Upper lobe of left lung (tissue), 4 donors: ENCODE results near the gene PDCD7.

Source experiments
- EP300 ChIP-seq, 4 donors: sonication (generic); formaldehyde crosslinking; IDR thresholded peaks; one replicate each; pipeline ENCODE4 v1.5.1; 2017; ENCODE audit warnings: antibody characterized with exemption in 4 of 4, control low read depth in 2 of 4
- POLR2A ChIP-seq, 4 donors: fragments of 450-650 bp; IDR thresholded peaks; one replicate each; pipeline ENCODE4 v1.5.1; 2016 to 2017; ENCODE audit warnings: antibody characterized with exemption in 4 of 4, mild to moderate bottlenecking in 2 of 4
- POLR2AphosphoS5 ChIP-seq, 2 donors: sonication (generic); formaldehyde crosslinking; IDR thresholded peaks; one replicate each; pipeline ENCODE4 v1.5.1; 2017; ENCODE audit warnings: antibody characterized with exemption in 2 of 2
- TF ChIP-seq, protein P1 (sequence below), 6 experiments: fragments of 450-650 bp in 4 of 6; fragments of 200-600 bp in 2 of 6; sonication (generic) in 2 of 6; IDR thresholded peaks; one replicate each; pipeline ENCODE4 v1.5.1; 2016 to 2019; ENCODE audit warnings: antibody characterized with exemption in 6 of 6

DNA sequence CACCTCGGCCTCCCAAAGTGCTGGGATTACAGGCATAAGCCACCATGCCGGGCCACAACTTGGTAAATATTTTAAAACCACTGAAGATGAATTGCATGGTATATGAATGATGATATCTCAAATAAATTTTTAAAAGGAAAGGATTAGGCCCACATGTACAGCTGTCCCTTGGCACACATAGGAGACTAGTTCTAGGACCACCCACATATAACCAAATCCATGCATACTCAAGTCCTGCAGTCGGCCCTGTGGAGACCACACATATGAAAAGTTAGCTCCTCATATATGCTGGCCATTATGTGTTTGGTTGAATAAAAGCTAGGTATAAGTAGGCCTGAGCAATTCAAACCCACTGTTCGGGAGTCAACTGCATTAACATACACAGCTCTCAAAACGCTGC is 40.9 kb upstream of the PDCD7 start:
- no peak for TF ChIP-seq POLR2AphosphoS5 (IDR thresholded peaks at IDR 0.05)
- TF ChIP-seq, protein P1, sequence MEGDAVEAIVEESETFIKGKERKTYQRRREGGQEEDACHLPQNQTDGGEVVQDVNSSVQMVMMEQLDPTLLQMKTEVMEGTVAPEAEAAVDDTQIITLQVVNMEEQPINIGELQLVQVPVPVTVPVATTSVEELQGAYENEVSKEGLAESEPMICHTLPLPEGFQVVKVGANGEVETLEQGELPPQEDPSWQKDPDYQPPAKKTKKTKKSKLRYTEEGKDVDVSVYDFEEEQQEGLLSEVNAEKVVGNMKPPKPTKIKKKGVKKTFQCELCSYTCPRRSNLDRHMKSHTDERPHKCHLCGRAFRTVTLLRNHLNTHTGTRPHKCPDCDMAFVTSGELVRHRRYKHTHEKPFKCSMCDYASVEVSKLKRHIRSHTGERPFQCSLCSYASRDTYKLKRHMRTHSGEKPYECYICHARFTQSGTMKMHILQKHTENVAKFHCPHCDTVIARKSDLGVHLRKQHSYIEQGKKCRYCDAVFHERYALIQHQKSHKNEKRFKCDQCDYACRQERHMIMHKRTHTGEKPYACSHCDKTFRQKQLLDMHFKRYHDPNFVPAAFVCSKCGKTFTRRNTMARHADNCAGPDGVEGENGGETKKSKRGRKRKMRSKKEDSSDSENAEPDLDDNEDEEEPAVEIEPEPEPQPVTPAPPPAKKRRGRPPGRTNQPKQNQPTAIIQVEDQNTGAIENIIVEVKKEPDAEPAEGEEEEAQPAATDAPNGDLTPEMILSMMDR (IDR thresholded peaks at IDR 0.05): no peak
- no peak for TF ChIP-seq POLR2A (IDR thresholded peaks at IDR 0.05)
- TF ChIP-seq EP300 (IDR thresholded peaks at IDR 0.05): no peak
